GM18526 (cell line): ENCODE results near the gene NDUFA8.

Experiments
- POLR2A ChIP-seq: IDR thresholded peaks from 3 replicates; pipeline ENCODE4 v1.6.1; 2011; ENCODE audit not compliant: insufficient read length; ENCODE audit errors: extremely low read depth

The NDUFA8 gene

GRCh38 chr9:122192261-122192875 is 32.8 kb upstream of the NDUFA8 start:
- no peak for TF ChIP-seq POLR2A

- no peak for TF ChIP-seq POLR2A
Observed at GRCh38 chr9:122191584-122191983, 32.0 kb upstream of the NDUFA8 start.

DNA sequence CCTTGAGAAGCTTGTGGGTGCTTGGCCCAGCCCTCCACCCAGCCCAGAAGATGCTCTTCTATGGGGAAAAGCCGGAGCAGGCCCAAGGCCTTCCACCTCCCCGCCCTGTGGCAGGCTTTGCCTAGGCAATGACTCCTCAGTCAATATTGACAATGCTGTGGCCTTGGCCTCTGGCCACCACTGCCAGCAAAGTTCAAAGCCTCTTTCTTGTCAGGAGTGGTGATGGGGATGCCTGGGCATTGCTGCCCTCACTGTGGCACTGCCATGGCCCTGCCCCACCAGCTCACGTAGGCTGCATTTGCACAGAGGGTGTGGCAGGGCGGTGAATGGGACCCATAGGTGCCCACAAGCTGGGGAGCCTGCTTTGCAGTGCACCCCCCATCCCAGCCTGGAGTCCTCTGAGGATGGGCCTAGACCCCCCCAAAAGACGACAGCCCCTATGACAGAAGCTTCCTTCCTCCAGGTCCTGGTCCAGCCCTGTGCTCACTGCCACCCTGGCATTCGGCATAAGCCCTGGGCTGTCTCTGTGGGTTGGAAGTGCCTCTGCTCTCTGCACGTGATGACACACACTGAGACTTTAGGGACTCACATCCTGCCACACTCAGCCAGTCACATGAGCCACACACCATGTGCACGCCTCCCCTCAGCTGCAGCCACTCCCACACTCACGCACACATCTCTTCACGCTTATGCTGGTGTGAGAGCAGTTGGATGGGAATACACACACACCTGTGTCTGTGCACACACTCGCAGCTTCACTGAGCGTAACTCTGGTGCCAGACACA is 31.2 kb upstream of the NDUFA8 start:
- no peak for TF ChIP-seq POLR2A

DNA sequence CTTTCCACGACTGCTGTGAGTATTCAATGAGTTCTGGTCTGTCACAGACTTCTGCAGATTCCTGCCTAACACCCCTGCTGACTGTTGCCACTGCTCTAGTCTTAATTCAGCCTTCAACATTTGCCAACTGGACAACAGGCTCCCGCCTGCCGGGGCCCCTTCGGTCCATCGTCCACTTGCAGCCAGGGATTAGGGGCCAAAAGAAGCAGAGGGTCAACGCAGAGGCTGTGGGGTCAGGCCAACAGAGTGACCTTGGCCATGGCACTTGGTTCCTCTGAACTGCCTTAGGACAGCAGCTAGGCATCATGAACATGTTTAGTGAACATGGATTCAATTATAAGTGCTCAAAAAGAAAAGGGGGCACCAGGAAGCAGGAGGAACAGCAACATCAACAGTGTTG is 28.8 kb upstream of the NDUFA8 start:
- no peak for TF ChIP-seq POLR2A

- TF ChIP-seq POLR2A: no peak
Observed at GRCh38 chr9:122186777-122187470, 27.3 kb upstream of the NDUFA8 start.

- no peak for TF ChIP-seq POLR2A
Observed at GRCh38 chr9:122186301-122186700, 26.7 kb upstream of the NDUFA8 start.

GRCh38 chr9:122184551-122184950 is 25.0 kb upstream of the NDUFA8 start:
- no peak for TF ChIP-seq POLR2A

DNA sequence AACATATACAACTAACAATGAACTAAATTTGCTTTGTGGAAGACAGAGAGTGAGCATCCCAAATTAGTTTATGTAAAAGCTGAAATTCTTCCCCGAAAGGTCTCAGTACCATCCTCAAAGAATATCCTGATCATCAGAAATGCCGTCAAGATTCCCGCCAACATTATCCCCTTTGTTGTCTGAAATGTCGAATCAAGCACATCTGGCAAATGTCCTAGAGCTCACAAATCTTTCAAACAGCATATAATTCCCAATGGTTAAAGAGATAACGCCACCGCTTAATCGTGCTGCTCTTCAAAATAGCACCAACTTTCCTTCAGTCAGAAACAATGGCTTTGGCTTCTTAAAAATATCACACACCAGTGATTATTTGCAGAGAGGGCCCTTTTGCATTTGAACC is 23.9 kb upstream of the NDUFA8 start:
- TF ChIP-seq POLR2A: no peak

- no peak for TF ChIP-seq POLR2A
Observed at GRCh38 chr9:122180633-122181032, 21.1 kb upstream of the NDUFA8 start.

DNA sequence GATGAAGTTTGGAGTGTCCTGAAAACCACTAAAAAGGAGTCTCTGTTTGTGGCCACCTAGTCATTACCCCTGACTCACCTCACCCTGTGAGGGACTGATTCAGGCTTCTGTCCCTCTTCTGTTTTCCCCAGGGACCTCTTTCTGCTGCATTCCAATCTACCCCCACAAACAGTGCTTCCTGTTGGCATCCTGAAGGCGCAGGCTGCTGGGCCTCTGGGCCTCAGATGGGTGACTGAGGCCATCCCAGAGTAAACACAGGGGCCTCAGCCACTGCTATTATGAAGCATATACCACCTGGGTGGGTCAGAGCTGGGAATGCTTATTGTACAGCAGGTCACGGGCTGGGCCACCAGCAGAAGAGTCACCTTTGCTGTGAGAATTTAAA is 20.1 kb upstream of the NDUFA8 start:
- no peak for TF ChIP-seq POLR2A

DNA sequence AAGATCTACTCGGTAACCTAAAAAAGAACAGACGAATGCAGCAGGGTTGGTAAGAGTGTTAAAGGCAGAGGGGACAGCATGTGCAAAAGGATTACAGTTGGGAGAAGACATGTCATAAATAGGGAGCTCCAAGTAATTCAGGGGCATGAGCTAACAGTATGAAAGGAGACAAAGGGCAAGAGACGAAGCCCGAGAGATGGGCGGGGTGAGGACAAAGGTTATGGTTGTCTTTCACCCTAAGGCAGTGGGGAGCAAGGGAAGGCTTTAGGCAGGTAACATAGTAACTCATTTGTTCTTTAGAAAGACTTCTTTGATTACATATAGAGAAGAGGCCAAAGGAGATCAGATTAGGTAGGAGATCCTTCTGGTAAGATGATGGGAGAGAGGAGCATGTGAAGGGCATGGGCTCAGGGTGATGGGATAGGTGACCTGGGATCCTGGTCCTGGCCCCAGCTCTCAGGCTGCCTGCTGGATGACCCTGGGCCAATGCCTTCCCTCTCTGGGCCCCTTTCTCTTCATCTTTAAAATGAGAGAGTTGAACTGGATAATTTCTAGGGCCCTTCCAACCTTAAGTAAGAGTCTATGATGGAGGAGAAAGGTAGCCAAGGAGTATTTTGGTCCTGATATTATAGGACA is 19.6 kb upstream of the NDUFA8 start:
- TF ChIP-seq POLR2A: no peak

GRCh38 chr9:122176916-122177315 is 17.3 kb upstream of the NDUFA8 start:
- TF ChIP-seq POLR2A: no peak

- TF ChIP-seq POLR2A: no peak
Observed at GRCh38 chr9:122173670-122174069, 14.1 kb upstream of the NDUFA8 start.

- no peak for TF ChIP-seq POLR2A
Observed at GRCh38 chr9:122172131-122172530, 12.6 kb upstream of the NDUFA8 start.

DNA sequence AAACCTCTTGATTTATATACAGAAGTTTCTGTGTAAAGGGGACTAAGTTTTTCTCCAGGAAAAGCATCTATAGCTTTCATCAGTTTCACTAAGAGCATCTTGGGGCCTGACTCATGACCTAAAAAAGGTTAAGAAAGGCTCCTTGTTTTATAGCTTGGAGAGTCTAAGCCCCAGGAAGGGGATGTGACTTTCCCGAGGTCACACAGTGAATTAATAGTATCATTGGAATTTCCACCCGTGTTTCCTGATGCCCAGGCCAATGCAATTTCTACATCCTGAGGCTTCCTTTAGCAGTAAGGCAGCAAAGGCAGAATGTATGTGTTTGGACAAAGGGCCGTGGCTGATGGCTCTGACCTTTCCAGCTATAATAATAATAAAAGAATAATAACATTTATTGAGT is 8.8 kb upstream of the NDUFA8 start:
- TF ChIP-seq POLR2A: no peak

- TF ChIP-seq POLR2A: no peak
Observed at GRCh38 chr9:122164286-122164685, 4.7 kb upstream of the NDUFA8 start.
